HS-5 (cell line): ENCODE measurements around the gene BRD3OS.

Experiments
- DNase-seq: peaks from one replicate; pipeline ENCODE4 v3.0.0-alpha.2; 2012; ENCODE audit warnings: low read depth

BRD3OS gene

DNA sequence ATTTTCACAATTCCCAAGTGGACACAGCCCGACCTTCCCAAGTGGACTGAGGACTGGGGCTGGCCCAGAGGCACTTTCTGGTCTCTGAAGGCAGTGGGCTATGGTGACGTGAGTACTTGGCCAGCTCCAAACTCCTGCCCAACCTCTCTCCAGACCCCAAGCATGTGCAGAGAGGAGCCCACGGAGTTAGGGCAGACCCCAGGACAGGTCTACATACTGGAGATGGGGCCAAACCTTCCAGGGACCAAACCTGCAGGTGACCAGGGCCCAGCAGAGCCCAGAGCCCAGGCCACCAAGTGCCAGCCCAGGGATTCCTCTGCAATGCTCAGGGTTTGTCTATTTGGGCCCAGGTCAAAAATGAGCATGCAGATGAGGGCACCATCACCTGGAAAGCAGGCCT, 27.2 kb downstream of the BRD3OS start:
- DNase-seq: no peak

DNA sequence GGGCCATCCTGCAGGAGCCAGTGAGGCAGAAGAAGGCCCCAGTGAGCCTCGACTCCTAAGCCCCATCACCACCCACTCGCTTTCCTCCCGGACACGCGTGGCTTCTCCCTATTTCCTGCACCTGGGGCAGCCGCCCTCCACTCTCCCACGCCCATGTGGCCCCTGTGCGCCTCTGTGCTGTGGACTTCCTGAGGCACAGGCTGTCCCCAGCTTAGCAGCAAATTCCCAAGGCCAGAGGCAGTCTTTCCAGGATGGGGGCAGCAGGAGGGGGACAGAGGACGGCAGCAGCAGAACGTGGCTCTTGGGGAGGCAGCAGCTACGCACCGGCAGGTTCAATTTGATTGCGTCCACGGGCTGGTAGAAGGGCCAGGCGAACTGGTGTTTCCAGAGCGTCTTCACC, 27.7 kb downstream of the BRD3OS start:
- DNase-seq: no peak

GRCh38 chr9:134053401-134053871, 28.2 kb downstream of the BRD3OS start:
- no peak for DNase-seq

DNA sequence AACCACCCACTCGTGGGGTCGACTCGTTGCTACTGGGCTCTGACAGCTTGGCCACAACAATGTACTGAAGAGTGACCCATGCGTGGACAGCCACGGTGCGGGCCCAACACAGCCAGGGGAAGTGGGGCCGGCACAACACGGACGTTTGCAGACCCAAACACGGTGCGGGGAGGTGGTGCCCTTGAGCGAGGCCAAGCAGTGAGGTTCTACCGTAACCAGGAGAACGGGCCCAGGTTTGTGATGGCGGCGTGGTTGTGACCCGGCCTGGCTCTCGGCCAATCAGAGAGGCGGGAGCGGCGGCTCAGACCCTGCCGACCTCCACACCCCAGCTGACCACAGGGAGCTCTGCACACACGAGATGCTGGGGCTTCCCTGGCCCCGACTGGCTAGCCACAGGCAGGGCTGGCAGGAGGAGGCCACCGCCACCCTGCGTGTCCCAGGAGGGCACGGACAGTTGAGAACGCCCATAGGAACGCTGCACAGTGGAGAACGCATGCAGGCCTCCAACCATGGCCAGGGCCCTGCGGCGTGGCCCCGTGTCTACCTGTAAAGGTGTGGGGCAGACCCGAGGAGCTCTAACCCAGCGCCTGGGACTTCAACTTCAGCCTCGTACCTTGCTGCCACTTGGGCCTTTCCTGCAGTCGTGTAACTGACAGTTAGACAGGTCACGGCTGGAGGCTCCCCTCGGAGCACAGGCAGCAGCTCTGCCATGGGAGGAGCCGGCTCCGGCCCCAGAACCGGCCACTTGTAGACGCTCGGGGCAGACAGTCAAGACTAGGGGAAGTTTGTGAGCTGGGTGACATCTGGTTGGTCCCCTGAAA, 28.9 kb downstream of the BRD3OS start:
- no peak for DNase-seq

GRCh38 chr9:134054891-134055811, 29.9 kb downstream of the BRD3OS start:
- DNase-seq: no peak

- DNase-seq: no peak
Observed at GRCh38 chr9:134055981-134056461, 30.7 kb downstream of the BRD3OS start.

DNA sequence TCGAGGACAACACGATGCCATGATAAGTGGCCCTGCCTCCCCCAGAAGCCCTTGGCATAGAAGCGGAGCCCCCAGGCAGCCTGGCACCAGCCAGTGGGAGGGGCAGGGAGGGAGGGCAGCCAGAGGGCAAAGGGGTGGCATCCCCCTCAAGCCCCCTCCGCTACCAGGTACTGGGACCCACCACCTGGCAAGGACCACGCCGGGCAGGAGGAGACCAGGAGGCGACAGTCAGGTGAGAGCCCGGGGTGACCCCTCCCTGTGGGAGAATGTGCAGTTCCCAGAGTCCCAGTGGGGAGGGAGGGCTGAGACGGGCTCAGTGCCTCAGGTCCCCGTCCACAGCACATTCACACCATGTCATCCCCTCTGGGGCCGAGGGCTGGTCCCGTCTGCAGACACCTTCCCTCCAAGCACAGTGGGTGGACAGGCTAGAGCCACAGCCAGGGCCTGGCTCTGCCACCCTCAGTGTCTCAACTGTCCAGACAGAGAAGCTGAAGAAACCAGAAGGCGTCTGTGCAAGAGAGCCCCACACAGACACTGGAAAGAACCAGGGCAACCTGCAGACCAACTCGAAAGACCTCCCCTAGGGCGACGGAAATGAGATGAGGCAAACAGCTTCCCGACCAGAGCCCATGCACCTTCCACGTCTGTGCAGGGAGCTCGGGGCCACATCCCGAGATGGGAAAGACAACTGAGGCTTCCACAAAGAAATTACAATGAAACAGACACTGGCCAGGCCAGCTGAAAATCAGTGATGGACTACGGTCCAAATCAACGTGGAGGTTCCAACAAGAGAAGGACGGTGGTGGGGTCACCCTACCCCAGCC, 31.4 kb downstream of the BRD3OS start:
- DNase-seq: no peak

GRCh38 chr9:134057307-134057657, 32.0 kb downstream of the BRD3OS start:
- no peak for DNase-seq

DNA sequence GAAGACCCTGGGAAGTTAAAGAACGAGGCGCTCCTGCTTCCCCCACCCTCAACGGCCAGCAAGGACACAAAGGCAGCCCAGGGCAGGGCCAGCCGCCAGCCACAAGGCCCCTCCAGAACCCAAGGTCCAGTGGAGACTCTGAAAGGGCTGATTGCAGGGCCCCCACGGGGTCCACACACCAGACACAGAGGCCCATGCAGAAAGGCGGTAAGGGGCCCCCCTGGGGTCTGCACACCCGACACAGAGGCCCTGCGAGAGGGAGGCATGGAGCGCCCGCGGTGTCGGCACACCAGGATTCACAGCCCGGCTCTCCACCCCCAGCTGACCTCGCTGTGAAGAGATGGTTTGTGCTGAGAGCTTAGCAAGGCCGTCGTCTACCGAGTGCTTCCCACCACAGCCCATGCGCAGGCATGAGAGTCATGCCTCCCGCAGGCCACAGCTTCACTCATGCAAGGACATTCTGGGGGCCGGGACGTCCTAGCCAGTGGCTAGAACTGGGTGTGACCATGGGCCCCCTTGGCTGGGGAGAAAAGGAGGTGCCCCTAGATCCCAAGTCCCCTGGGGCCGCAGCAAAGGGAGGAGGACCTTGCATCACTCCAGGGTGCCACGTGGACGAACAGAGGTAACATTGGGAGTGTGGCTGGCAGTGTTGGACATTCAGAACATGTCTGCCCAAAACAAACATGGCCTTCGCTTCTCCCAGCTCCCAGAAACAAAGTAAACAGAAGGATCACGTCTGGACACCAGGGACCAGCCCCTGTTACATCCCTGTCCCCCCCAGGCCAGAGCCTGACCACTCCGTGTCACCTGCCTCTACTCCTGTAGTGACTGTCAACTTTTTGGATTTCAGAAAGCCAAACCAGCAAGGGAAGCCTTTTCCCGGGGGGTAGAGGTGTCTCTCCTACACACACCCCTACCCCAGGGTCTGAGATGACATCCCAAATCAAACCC, 32.7 kb downstream of the BRD3OS start:
- DNase-seq: no peak

GRCh38 chr9:134058716-134059115, 33.4 kb downstream of the BRD3OS start:
- peak; percentile 19 for DNase-seq

- no peak for DNase-seq
Observed at GRCh38 chr9:134059188-134059641, 33.9 kb downstream of the BRD3OS start.

- no peak for DNase-seq
Observed at GRCh38 chr9:134059661-134060395, 34.5 kb downstream of the BRD3OS start.

DNA sequence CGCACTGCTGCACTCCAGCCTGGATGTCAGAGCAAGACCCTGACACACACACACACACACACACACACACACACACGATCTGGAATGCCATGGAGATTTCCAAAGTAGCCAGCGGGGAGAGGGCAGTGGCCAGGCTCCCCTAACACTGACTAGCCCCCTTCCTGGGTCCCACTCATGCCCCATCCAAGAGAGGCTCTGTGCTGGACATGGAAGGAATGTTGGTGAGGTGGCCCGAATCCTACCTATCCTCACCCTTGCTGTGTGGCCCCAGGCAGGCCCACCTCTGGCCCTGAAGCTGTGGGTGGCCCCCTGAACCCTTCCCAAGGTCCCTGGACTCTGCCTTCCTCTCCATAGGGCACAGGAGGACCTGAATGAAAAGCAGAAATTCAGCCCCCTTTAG, 35.3 kb downstream of the BRD3OS start:
- no peak for DNase-seq

- DNase-seq: no peak
Observed at GRCh38 chr9:134061019-134061687, 35.9 kb downstream of the BRD3OS start.

DNA sequence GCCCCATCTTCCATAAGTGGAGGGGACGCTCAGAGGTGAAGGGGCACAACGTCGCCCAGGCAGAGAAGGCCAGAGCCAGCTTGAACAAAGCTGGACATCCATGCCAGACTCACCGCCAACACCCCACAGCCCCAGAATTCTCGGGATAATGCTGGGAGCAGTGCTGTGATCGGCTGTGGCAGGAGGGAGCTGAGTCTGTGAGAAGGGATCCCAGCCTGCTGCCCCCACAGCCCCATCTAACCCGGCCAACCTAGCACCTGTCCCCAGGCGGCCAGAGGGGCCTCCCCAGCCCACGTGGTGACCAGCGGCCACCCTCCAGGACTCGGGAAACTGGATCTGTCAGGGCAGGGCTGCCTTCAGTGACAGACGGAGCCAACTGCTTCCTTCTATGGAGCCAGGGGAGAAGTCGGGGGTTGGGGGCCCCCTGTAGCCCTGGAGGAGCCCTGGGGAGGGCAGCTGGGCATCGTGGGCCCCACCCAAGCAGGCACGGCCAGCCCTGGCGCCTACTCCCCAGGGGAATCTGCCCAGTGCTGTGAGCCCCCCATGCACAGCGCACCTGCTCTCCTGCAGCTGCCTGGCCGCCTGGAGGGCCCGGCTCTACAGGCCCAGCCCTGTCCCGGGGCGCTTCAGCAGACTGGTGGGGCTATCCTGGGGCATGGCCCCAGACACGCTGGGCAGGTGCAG, 36.5 kb downstream of the BRD3OS start:
- DNase-seq: no peak

DNA sequence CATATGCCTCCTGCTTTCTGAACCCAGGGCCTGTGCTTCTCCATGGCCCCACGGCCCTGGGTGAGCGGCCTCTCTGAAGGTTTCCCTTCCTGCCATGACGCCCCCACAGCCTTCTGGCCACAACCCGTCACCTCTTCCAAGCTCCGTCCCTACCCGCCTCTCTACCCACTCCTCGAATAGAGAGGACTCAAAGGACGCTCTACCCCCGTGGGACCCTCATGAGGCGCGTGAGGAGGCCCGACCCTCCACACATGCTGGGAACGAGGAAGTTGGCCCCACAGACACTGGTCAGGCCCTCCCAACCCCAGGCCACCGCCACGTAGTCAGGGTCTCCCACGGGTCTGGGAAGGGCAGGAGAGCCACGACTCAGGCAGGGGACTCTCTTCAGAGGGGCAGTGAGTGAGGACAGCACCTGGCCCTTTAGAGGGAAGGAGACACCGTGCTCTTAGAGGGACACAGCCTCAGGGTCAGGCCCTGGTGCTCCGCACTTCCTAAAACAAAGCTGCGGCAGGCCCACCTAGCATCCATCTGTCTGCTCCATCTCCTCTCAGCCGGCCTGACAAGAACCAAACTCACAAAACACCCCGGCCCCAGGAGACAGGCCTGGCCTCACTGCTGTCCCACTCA, 37.3 kb downstream of the BRD3OS start:
- no peak for DNase-seq

DNA sequence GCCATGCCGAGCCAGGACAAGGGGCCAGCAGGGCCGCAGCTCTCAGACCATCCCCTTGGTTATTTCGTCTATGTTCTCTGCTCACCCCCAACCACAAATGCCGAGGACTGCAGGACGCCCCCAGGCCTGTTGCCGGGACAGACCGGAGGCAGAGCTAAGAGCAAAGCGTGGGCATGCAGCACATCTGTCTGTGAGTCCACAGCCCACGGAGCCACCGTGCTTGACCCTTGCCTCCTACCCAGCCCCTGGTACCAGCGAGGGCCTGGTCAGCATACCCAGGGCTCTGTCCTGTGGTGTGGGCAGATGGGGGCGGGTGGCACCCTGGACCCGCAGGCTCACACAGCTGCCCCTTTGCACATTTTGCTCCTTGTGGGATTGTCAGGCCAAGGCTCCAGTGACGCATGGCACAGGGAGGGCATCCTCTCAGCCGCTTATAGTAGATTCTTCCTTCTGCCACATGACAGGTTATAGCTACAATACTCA, 37.8 kb downstream of the BRD3OS start:
- no peak for DNase-seq
